CD4-positive, alpha-beta T cell treated with Interleukin-1 beta for 1 hour (primary cell): ENCODE measurements around the gene COL13A1.

Experiments
- DNase-seq, 2 donors: peaks; one replicate each; pipeline ENCODE4 v3.0.0-alpha.2; 2020 to 2022

The COL13A1 gene

GRCh38 chr10:69848454-69848853 is 46.7 kb downstream of the COL13A1 start:
- no peak for DNase-seq

GRCh38 chr10:69849825-69850224 is 48.1 kb downstream of the COL13A1 start:
- no peak for DNase-seq

- no peak for DNase-seq
Measured at GRCh38 chr10:69850440-69850839, 48.7 kb downstream of the COL13A1 start.

GRCh38 chr10:69851306-69851705 is 49.6 kb downstream of the COL13A1 start:
- no peak for DNase-seq

GRCh38 chr10:69853064-69853463 is 51.4 kb downstream of the COL13A1 start:
- no peak for DNase-seq

GRCh38 chr10:69854511-69855345 is 53.0 kb downstream of the COL13A1 start:
- no peak for DNase-seq

GRCh38 chr10:69855346-69856111 is 53.8 kb downstream of the COL13A1 start:
- DNase-seq, result no peak

- DNase-seq, result no peak
Measured at GRCh38 chr10:69856601-69857166, 55.0 kb downstream of the COL13A1 start.

- DNase-seq, result no peak
Measured at GRCh38 chr10:69858201-69858600, 56.5 kb downstream of the COL13A1 start.

- DNase-seq, result no peak
Measured at GRCh38 chr10:69860271-69860670, 58.6 kb downstream of the COL13A1 start.

- no peak for DNase-seq
Measured at GRCh38 chr10:69861251-69862240, 59.8 kb downstream of the COL13A1 start.

GRCh38 chr10:69862882-69863530 is 61.3 kb downstream of the COL13A1 start:
- DNase-seq, result no peak

- DNase-seq, result no peak
Measured at GRCh38 chr10:69863580-69863979, 61.9 kb downstream of the COL13A1 start.

- DNase-seq, result no peak
Measured at GRCh38 chr10:69864321-69864720, 62.6 kb downstream of the COL13A1 start.

GRCh38 chr10:69865450-69865849 is 63.7 kb downstream of the COL13A1 start:
- no peak for DNase-seq

- no peak for DNase-seq
Measured at GRCh38 chr10:69866246-69866687, 64.6 kb downstream of the COL13A1 start.

- no peak for DNase-seq
Measured at GRCh38 chr10:69866688-69867461, 65.2 kb downstream of the COL13A1 start.

GRCh38 chr10:69867699-69868558 is 66.2 kb downstream of the COL13A1 start:
- no peak for DNase-seq

- DNase-seq, result no peak
Measured at GRCh38 chr10:69868821-69869220, 67.1 kb downstream of the COL13A1 start.
